ENCODE results near the gene PDZD4. TPM values are rescaled to one million over a fixed set of nuclear protein-coding genes. Genes with fewer than 3 reads are reported as not detected.

The PDZD4 gene
- total RNA-seq, 4 donors from 2014 or later: 3.2 to 7.0 (median 4.5) TPM

DNA sequence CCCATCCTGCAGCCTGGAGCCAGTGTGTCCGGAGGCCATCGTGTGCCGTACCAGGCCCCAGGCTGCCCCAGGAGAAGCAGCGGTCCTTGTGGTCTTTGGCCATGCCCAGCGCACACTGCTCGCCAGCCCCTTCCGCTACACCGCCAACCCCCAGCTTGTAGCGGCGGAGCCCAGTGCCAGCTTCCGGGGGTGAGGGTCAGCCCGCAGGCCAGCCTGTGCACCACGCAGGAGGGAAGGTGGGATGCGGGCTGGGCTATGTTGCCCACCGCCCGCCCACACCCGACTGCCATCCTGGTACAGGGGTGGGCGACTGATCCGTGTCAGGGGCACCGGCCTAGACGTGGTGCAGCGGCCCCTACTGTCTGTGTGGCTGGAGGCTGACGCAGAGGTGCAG lies 57.1 kb downstream of the PDZD4 start:
- WGBS, 2 donors: 88% methylated on average over 5 of the region's 23 CpGs; no CpG with 5 or more reads in 1 of the 2 donors
- no peaks in the 10 kb centered on the region for H3K36me3 ChIP-seq
- intact Hi-C loops (cut with DNase I): no loop called here
- H3K27me3 ChIP-seq: no peaks in the 10 kb centered on the region
- no peak for TF ChIP-seq POLR2A (IDR thresholded peaks at IDR 0.05)
- TF ChIP-seq, protein P1, sequence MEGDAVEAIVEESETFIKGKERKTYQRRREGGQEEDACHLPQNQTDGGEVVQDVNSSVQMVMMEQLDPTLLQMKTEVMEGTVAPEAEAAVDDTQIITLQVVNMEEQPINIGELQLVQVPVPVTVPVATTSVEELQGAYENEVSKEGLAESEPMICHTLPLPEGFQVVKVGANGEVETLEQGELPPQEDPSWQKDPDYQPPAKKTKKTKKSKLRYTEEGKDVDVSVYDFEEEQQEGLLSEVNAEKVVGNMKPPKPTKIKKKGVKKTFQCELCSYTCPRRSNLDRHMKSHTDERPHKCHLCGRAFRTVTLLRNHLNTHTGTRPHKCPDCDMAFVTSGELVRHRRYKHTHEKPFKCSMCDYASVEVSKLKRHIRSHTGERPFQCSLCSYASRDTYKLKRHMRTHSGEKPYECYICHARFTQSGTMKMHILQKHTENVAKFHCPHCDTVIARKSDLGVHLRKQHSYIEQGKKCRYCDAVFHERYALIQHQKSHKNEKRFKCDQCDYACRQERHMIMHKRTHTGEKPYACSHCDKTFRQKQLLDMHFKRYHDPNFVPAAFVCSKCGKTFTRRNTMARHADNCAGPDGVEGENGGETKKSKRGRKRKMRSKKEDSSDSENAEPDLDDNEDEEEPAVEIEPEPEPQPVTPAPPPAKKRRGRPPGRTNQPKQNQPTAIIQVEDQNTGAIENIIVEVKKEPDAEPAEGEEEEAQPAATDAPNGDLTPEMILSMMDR (IDR thresholded peaks at IDR 0.05): no peak
- H3K4me3 ChIP-seq (replicated peaks in 1 of 3): no peak overlapping the region
- no peaks in the 10 kb centered on the region for H3K4me1 ChIP-seq
- H3K27ac ChIP-seq: no peak overlapping the region
- DNase-seq: no peak
- H3K9me3 ChIP-seq: no peaks in the 10 kb centered on the region

DNA sequence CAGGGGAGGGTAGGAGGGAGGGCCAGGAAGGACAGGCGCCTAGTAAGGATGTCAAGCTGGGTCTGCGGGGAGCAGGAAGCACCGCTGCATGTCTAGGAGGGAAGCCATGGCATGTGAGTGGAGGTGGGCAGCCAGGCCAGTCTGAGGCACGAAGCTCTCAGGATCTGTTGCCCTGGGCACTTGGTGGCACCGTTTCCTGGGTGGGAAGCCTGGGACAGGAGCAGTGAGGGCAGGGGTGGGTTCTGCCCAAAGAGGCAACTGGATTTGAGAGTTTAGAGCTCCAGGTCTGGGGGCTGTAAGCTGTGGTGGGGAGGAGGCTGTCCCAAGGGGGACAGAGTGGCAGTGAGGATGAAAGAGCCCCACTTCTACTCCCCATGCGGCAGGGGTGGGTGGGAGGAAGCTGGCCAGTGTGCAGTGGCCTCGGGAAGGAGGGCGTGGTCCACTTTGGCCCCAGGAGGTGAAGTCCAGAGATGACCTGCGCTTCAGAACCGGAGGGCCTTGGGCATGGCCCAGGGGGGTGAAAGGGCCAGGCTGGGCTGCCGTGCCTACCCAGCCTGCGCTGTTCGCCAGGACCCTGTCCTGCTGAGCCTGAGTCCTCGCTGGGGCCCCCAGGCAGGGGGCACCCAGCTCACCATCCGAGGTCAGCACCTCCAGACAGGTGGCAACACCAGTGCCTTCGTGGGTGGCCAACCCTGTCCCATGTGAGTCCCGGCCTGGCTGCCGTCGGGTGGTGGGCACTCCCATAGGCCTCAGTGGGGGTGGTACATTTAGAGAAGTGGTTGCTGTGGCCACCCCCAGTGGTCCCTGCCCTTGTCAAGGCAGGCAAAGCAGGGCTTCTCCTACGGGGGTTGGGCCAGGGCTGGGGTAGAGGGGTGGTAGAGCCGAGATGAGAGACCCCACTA lies 57.8 kb downstream of the PDZD4 start:
- no peak overlapping the region for H3K4me3 ChIP-seq (replicated peaks in 1 of 3)
- no peaks in the 10 kb centered on the region for H3K27me3 ChIP-seq
- intact Hi-C loops (cut with DNase I): no loop called here
- no peaks in the 10 kb centered on the region for H3K4me1 ChIP-seq
- no peak for DNase-seq
- WGBS, 2 donors: 79 to 87% methylated on average over 7 of the region's 21 CpGs
- H3K27ac ChIP-seq: no peak overlapping the region
- no peaks in the 10 kb centered on the region for H3K9me3 ChIP-seq
- no peaks in the 10 kb centered on the region for H3K36me3 ChIP-seq
- TF ChIP-seq, protein P1 (IDR thresholded peaks at IDR 0.05): no peak
- TF ChIP-seq POLR2A (IDR thresholded peaks at IDR 0.05): no peak

DNA sequence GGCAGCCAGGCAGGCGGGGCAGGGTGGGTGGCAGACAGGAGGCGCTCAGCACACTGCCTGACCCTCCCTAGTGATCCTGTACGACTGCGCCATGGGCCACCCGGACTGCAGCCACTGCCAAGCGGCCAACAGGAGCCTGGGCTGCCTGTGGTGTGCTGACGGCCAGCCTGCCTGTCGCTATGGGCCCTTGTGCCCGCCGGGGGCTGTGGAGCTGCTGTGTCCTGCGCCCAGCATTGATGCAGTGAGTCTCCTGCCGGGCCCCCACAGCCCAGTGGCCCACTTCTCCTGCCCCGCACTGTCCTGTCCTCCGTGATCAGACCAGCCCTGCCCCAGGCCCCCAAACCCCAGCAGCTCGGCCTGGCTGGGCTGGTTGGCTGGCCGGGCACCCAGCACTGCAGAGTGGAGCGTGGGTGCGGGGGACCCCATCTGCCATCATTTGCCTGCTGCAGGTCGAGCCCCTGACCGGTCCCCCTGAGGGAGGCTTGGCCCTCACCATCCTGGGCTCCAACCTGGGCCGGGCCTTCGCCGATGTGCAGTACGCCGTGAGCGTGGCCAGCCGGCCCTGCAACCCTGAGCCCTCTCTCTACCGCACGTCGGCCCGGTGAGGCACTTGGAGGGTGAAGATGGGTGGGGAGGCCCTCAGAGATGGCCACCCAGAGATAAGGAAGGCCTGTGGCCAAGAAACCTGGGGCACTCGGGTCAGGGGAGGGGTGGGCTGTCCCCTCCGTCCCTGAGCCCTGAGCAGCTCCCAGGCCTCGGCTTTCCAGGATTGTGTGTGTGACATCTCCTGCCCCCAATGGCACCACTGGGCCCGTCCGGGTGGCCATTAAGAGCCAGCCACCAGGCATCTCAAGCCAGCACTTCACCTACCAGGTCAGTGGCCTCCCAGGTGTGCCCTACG lies 58.7 kb downstream of the PDZD4 start:
- H3K4me3 ChIP-seq (replicated peaks in 1 of 3): no peak overlapping the region
- H3K27me3 ChIP-seq: no peaks in the 10 kb centered on the region
- DNase-seq: no peak
- H3K9me3 ChIP-seq: no peaks in the 10 kb centered on the region
- H3K4me1 ChIP-seq: no peaks in the 10 kb centered on the region
- no peaks in the 10 kb centered on the region for H3K36me3 ChIP-seq
- TF ChIP-seq, protein P1 (IDR thresholded peaks at IDR 0.05): no peak
- no peak for TF ChIP-seq POLR2A (IDR thresholded peaks at IDR 0.05)
- WGBS, 2 donors: 100% methylated on average over 4 of the region's 37 CpGs; no CpG with 5 or more reads in 1 of the 2 donors
- intact Hi-C loops (cut with DNase I): no loop called here
- no peak overlapping the region for H3K27ac ChIP-seq

GRCh38 chrX:153770601-153771414 lies 59.5 kb downstream of the PDZD4 start:
- no peak for TF ChIP-seq POLR2A (IDR thresholded peaks at IDR 0.05)
- TF ChIP-seq, protein P1 (IDR thresholded peaks at IDR 0.05): no peak
- no peak overlapping the region for H3K4me3 ChIP-seq (replicated peaks in 1 of 3)
- H3K36me3 ChIP-seq: no peaks in the 10 kb centered on the region
- no peak for DNase-seq
- no peak overlapping the region for H3K27ac ChIP-seq
- H3K9me3 ChIP-seq: no peaks in the 10 kb centered on the region
- WGBS, 2 donors: 94% methylated on average over 7 of the region's 18 CpGs; no CpG with 5 or more reads in 1 of the 2 donors
- no peaks in the 10 kb centered on the region for H3K27me3 ChIP-seq
- intact Hi-C loops (cut with DNase I): no loop called here
- H3K4me1 ChIP-seq: no peaks in the 10 kb centered on the region

Measured in thyroid gland (tissue), 4 donors.